ENCODE measurements around the gene LDLRAD3.

LDLRAD3 gene

DNA sequence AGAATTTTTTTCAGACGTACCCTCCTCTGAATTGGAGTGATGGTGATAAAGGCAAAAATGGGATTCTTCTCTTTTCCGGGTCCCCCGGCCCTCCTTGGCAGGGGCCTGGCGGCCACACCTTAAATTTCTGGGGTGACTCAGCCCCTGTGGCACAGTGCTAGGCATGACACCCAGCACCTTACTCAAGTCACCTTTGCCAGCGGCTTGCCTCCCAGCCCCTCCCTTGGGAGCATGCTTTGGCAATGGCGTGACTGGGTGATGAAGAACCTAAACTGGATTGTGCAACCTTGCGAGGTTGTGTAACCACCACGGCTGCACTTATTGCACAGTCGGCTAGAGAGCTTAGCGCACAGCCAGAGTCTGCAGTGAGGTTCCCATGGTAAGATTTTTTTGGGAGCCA lies 16.2 kb upstream of the LDLRAD3 start:
- no peak for DNase-seq (ENCODE audit: low read depth)

DNA sequence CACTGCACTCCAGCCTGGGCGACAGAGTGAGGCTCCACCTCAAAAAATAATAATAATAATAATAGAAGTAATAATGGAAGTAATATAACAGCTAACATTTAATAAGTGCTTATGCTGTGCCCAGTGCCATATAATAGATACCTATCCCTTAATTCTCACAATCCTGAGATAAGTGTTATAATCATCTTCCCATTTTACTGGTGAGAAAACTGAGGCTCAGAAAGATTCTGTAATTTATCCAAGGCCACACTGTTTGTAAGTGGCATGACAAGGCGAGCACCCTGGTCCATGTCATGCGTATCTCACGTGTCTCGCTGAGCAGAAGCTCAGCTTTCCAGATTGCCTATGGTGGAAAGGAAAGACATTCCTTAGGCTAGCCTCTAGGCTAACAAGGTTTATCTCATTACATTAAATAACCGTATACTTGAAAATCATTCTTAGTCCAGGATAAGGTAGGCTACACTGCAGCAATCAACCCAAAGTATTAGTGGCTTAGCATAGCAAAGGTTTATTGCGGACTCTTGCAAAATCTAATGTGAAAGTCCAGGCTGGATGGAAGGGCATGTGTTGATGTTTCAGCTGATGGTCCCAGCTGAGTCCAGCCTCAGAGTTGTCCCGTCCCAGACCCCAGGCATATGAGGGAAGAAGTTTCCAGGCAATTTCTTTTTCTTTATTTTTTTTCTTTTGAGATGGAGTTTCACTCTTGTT lies 15.0 kb upstream of the LDLRAD3 start:
- DNase-seq (ENCODE audit: low read depth), result no peak

DNA sequence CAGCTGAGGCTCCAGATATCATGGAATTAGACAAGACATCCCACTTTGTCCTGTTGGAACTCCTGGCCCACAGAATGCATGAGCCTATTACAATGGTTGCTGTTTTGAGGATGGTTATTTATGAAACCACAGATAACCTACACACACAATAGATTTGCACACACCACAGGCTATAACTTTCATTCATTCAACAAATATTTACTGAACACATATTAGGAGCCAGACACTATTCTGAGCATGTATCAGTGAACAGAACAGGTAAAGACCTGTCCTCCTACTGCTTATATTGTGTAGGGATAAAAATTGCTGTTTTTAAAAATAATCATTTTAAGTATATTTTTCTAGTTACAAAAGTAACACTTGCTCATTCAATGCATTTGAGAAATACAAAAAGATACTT lies 13.4 kb upstream of the LDLRAD3 start:
- DNase-seq (ENCODE audit: low read depth), result no peak

DNA sequence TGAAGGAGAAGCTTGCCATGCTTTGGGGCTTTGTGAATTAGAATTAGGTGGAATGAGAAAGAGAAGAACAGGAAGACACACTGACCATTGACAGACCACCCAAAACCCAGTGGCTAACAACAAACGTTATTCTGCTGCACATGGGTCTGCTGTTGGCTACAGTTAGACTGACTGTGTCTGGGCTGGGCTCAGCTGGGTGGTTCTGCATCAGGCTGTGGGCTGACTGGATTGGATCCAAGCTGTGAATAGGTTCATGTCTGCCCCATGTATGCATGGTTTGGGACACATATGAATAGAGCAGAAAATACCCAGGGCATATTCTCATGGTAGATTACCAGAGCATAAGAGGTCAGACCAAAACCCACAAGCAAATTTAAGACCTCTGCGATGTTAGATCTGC lies 11.7 kb upstream of the LDLRAD3 start:
- no peak for DNase-seq (ENCODE audit: low read depth)

DNA sequence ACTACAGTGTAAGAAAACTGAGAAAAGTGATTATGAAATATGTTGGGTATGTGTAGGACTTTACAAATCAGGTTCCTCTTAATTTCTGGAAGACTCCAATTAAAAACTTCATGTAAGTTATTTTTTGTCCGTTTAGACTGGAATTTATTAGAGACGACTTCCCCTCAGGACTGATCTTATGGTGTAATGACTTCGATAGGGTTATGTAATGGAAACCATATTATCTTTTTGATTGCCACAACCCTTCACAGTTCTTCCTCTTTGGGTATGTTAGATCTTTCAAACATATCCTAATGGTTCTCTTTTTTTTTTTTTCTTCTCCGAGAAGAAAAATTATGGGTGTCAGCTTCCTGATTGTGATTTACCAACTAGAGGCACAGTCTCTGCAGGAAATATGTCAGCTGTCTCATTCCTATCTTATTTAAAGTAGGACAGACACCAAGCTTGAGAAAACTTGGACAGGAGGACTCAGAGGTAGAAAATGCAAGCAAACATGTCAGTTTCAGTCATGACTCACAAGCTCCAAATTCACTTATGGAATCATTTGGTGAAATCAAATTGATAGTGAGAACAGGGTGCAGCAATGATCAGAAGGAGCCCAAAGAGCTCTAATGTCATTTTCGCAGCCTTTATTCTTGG lies 11.1 kb upstream of the LDLRAD3 start:
- no peak for DNase-seq (ENCODE audit: low read depth)

DNA sequence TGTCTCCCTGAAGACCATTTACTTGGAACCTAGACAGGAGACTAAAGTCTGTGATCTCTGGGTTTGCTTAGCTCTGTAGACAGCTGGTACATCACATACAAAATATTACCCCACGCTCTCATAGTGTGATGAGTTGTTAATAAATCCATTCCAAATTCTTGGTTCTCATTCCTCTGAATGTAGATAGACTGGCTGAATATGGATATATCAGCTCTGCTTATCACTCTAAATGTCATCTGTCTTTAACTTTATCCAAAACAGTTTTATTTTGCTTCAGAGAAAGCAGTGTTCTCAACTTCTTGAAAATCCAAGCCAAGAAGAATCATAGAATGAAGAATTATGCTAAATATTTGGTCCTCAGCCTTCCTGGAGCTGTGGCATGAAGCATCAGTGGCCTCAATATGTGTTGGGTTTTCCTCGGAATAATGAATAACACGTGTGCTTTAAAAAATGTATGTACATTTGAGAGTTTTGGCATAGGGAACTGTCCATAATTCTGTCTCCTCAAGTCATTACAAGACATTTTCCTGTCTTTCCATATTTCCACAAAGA lies 10.5 kb upstream of the LDLRAD3 start:
- no peak for DNase-seq (ENCODE audit: low read depth)

DNA sequence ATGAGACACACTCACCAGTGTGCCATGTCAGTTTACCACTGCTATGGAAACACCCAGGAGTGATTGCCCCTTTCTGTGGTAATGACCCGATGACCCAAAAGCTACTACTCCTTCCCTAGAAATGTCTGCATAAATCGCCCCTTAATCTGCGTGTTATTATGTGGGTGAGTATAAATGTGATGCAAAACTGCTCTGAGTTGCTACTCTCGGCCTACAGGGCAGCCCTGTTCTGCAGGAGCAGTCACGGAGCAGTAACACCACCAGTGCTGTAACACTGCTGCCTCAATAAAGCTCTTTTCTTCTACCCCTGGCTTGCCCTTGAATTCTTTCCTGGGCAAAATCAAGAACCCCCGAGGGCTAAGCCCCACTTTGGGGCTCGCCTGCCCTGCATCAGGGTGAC lies 9.6 kb upstream of the LDLRAD3 start:
- no peak for DNase-seq (ENCODE audit: low read depth)

DNA sequence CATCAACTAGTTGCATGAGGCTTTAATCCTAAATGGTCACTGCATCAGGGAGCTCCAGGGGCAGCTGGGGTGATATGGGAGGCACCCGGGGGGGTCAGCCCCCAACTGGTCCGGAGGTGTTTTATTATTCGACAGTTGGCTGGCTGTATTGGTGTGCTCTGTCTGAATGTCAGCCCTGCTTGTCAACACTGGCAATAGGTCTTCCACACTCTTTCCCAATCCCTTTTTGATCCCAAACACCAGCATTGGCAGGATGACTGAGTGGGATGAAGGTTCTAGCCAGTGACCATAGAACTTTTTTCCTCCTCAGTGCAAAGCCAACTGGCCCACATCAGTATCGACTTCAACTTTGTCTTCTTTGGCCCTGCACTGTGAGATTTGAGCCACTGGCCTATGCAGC lies 8.9 kb upstream of the LDLRAD3 start:
- no peak for DNase-seq (ENCODE audit: low read depth)

DNA sequence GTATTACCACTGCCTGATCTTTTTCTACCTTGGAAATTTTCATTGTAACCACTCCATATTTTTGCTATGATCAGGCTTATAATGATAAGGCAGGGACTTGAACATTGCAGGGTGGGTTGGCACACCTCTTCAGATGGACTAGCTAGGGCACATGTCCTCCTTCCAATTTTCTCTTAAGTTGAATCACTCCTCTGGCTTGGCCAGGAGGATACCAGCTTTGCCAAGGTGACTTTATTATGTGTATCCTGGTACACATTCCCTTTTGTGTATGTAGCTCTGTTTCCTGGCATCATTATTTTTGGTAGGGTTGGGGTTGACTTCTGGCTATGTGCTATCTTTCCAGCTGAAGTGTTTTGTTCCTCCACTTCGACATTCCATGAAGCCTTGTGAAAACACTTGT lies 8.5 kb upstream of the LDLRAD3 start:
- DNase-seq (ENCODE audit: low read depth), result no peak

DNA sequence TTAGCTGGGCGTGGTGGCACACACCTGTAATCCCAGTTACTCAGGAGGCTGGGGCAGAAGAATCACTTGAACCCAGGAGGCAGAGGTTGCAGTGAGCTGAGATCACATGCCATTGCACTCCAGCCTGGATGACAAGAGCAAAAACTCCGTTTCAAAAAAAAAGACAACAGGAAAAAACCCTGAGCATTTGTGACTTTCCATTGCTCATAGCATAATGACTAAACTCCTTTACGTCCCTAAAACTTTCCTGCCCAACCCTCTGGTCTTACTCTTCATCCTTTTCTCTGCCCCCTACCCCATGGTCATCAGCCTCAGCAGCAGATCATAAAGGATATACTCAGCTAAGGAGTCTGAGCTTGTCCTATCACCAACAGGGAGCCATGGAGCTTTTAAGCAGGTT lies 6.8 kb upstream of the LDLRAD3 start:
- no peak for DNase-seq (ENCODE audit: low read depth)

DNA sequence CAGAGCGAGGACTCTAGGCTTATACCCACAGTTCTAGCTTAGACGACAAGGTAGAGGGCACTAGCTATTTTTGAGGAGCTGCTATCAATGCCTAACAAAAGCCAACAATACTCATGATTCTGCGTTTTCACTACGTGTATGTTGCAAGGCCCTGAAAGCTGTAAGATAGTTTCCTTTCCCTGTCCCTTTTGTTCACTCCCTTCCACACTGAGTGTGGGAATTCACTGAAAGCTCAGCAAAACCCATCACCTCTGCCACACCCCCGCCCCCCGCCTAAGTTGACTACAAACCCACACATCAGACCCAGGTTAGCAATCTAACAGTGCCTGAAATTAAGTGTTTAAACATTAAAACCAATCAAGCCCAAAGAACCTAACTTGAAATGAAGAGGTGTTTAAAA lies 6.2 kb upstream of the LDLRAD3 start:
- DNase-seq (ENCODE audit: low read depth), result no peak

DNA sequence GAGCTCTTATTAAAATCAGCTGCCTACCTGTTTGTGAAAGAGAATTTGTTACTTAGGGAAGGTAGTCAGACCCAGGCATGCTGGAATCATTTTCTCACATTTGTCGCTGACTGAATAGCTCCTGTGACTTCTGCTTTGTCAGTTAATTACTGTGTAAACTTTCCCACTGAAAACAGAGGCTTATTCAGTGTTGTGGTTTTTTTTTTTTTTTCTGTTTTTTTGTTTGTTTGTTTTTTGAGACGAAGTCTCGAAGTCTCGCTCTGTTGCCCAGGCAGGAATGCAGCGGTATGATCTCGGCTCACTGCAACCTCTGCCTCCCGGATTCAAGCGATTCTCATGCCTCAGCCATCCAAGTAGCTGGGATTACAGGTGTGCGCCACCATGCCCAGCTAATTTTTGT lies 5.6 kb upstream of the LDLRAD3 start:
- no peak for DNase-seq (ENCODE audit: low read depth)

DNA sequence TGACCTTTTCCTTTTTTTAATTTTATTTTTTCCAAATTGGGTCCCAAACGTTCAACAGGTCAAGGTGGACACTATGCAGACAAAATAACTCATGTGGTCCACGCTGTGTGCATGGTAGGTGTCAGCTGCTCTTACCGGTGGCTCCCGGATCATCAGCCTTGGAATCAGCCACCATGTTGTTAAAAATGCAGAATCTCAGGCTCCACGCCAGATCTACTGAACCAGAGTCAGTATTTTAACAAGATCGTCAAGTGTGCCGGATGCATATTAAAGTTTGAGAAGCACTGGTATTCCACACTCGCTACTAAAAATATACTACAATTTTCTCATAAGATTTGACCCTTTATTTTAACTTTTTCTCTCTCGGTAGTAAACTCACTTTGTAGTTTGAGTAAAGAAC lies 553 bp upstream of the LDLRAD3 start:
- no peak for DNase-seq (ENCODE audit: low read depth)

DNA sequence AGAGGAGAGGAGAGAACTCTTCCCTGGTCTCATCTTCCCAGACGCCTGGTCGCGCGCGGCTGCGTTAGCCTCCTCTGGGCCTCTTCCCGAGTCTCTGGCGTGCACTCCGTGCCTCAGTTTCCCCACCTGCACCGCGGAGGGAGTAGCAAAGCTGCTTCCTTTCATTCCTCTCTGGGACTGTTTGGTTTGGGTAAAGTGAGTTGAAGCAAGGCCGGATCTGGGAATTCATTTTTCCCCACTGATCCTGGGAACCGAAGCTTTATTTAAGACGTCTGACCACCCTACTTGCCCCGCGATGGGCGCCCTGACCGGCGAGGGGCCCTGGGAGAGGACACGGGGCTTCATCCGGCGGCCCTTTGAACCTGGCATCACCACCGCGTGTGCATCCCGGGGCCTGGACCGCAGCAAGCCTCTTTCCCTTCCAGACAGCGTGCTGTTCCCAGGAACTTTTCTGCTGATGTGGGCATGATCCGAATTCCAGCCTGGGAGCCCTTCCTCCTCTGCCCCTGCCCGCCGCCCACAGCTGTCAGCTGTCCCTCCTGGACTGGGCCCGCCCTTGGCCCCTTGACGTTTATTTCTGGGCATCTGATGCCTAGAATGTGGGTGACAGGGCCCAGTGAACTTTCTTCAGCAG lies 758 bp downstream of the LDLRAD3 start:
- DNase-seq (ENCODE audit: low read depth), result no peak

DNA sequence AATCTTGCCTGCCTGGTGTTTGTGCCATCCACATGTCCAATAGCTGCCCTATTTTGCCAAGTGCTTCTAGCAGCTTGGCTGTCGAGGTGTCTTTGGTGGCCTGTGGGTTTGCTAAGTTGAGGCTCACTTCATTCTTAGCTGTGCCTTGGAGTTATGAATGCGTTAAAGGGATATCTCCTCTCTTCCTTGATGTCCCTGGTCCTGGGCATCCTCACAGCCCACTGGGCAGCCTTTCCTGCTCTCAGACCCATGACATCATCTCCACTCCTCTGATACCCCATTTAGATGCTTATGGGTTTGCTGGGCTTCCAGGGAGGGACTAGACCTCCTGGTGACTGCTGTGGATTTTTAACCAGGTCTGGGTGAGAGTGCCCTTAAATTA lies 1.3 kb downstream of the LDLRAD3 start:
- no peak for DNase-seq (ENCODE audit: low read depth)

DNA sequence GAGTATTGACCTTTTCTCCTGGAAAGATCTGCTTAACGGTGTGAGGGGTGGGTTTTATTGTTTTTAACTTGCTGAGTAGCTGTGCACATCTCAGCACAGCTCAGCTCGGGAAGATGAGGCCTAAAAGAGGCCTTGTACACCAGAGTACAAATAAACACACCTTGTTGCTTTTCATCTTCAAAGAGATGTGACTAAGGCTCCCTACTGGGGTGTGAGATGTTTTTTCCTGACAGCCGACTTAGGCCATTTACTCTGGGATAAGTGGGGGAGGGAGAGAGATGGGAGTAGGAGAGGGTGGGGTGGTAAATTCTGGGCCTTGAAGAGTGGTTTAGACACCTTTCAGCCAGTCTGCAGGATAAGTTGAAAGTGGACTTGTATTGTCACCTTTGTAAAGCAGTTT lies 2.9 kb downstream of the LDLRAD3 start:
- no peak for DNase-seq (ENCODE audit: low read depth)

DNA sequence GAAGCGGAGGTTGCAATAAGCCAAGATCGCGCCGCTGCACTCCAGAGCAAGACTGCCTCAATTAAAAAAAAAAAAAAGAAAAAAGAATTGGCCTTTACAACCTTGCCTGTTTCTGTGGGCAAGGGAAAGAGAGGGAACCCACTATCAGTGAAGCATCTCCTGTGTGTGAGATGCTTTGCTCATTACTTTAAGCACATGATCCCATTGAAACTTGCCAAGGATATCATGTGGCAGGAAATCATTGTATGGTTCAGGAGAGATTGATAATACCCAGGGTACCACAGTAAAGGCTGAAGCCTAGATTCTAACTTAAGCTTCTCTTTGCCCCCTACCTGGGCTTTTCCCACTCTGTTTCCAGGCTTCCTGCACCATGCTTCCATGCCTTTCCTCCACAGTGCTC lies 3.6 kb downstream of the LDLRAD3 start:
- DNase-seq (ENCODE audit: low read depth), result no peak

DNA sequence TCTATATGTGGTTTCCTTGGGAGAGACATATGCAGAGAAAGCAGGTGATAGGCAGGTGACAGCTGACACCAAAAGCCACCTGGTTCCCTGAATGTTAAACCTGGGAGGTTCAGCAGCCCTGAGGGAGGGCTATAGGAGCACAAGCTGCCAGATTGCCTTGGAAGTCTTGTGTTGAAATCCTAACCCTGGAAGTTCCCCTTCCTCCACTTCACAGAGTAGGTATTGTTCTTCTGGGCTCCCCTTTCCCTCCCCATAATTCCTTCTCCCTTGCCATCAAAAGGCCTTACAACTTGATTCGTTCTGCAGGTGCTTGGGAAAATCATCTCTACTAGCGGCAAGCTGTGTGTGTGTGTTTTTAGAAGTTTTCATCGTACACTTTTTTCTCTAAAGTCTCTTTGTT lies 5.4 kb downstream of the LDLRAD3 start:
- no peak for DNase-seq (ENCODE audit: low read depth)

DNA sequence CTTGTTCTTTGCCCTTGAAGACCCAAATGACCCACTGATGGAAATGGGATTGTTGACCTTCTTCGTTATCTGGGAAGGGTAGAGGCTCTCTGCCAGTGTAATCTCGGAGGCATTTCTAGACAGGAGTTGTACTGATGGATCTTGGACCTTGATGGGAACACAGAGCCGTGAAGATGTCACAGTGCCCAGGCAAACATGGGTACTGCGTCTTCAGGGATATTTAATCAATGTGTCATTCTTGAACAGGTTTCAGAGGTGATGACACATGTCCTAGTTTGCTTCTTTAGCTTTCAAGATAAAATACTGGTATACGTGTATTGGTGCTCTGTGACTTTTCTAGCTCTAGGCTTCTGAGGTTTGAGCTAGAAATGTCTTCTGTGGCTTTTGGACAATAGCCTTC lies 6.2 kb downstream of the LDLRAD3 start:
- DNase-seq (ENCODE audit: low read depth), result no peak

DNA sequence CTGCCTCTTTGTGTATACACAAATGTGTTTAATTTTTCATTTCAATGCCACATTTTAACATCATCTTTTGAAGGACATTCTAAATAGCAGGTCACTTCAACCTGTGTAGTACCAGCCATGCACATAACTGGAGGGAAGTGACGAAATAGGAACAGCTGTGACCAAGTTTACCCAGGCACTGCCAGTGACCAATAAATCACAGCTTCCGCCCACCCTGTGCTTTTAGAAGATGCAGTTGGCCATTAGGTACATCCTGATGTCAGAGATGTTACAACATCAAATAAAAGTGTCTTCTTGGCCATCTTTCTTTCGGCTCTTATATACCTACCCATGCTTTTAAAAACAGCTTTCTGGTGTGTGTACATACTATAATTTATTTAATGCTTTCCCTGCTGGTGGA lies 7.8 kb downstream of the LDLRAD3 start:
- no peak for DNase-seq (ENCODE audit: low read depth)

DNA sequence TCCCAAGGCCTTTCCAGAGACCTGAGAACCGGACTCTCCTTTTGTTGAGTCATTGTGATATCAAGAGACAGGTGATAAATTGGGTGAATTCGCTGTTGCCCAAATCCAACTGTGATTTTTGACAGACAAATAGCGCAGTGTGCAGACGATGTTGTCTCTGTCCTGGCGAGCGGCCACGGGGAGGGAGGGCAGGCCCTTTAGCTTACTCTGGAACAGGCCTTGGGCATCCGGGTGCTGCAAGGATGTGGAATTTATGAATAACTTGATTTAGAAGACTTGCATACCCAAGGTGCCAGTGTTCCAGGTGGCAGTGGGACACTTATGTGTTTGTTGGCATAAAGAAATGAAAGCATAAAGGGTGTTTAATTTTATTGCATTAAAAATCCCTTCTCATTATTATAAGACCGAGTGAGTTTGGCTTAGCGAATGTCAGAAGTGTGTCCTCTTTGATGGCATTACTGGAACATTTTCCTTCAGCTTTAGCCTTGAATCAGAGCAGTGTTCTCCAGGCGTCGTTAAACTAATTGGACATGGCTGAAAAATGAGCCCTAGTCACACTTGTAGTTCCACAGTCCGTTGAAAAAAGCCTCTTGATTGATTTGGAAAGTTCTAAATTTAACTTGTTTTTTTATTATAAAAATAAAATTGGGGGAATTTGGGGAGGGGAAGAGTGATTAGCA lies 9.4 kb downstream of the LDLRAD3 start:
- DNase-seq (ENCODE audit: low read depth), result no peak

DNA sequence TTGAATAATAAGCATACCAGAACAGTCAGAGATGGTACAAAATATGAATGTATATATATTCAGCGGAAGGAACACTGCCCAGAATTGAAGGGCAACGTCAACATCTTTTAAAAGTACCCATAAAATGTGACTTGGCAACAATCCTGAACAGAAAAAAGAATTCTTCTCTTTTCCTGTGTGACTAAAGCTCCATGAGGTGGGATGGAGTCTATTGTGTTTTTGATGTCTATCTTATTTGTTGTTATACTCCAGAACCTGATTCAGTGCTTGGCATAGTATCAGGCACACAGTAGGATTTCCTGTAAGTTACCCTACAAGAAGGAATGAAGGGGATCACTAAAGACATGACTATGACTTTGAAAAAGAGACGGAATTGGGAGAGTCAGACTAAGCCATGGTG lies 10.3 kb downstream of the LDLRAD3 start:
- no peak for DNase-seq (ENCODE audit: low read depth)

DNA sequence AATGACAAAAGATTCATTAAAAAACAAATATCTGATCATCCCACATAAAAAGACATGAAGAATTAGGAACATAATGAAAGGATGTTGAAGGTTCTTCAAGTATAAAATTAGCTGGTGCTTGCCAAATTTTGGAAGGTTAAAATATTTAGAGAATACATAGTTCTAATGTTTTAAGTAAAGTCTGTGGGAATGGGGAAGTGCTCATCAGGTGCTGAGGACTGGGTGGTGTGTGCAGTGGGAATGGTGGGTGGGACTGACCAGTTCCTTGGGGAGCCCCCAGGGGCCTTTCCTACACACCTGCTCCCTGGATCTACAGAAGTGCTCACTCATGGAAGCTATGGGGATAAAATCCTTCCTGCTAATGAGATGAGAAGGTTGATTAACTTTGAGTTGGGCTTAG lies 11.8 kb downstream of the LDLRAD3 start:
- DNase-seq (ENCODE audit: low read depth), result no peak

Data from stimulated activated CD8-positive, alpha-beta memory T cell treated with anti-CD3 and anti-CD28 coated beads, Interleukin-7, amount 100 ng/mL, for 24 hours (primary cell).